Spleen (tissue), 11 donors: ENCODE data around the gene BABAM1. TPM values are rescaled to one million over a fixed set of nuclear protein-coding genes. Genes with fewer than 3 reads are reported as not detected.

Experiments used
- DNase-seq: peaks from one replicate; pipeline ENCODE4 v3.0.0-alpha.2; 2020
- H3K27ac ChIP-seq, 8 donors: fragments of 200-600 bp; sonication (generic) in 7 of 8; 1 replicate in 4 of 8; 2 replicates in 4 of 8; pipeline versions ENCODE4 v1.5.0 to v1.8.0; 2016 to 2021; ENCODE audit warnings: inconsistent platforms in 4 of 8, mild to moderate bottlenecking in 4 of 8, moderate library complexity in 1 of 8
- H3K27me3 ChIP-seq, 7 donors: fragments of 200-600 bp; sonication (generic) in 6 of 7; replicated peaks in 1 of 7; 1 replicate in 4 of 7; 2 replicates in 3 of 7; pipeline versions ENCODE4 v1.5.0 to v1.8.0; 2016 to 2021; ENCODE audit warnings: inconsistent platforms in 3 of 7, mild to moderate bottlenecking in 1 of 7
- H3K36me3 ChIP-seq, 6 donors: fragments of 200-600 bp; sonication (generic) in 5 of 6; 1 replicate in 4 of 6; 2 replicates in 2 of 6; pipeline versions ENCODE4 v1.5.0 to v1.8.0; 2016 to 2021; ENCODE audit warnings: inconsistent platforms in 2 of 6
- H3K4me1 ChIP-seq, 6 donors: fragments of 200-600 bp; sonication (generic) in 5 of 6; 1 replicate in 3 of 6; 2 replicates in 3 of 6; pipeline versions ENCODE4 v1.5.0 to v1.8.0; 2016 to 2021; ENCODE audit warnings: inconsistent platforms in 3 of 6
- H3K4me3 ChIP-seq, 8 donors: fragments of 200-600 bp; sonication (generic) in 7 of 8; 1 replicate in 4 of 8; 2 replicates in 4 of 8; pipeline versions ENCODE4 v1.5.0 to v1.8.0; 2016 to 2021; ENCODE audit warnings: inconsistent platforms in 4 of 8, mild to moderate bottlenecking in 4 of 8, moderate library complexity in 2 of 8
- H3K9me3 ChIP-seq, 8 donors: fragments of 200-600 bp; sonication (generic) in 7 of 8; 1 replicate in 4 of 8; 2 replicates in 4 of 8; pipeline versions ENCODE4 v1.5.0 to v1.8.0; 2016 to 2021; ENCODE audit warnings: inconsistent platforms in 4 of 8
- CTCF ChIP-seq, 11 experiments: fragments of 200-600 bp in 7 of 11; fragments of 450-650 bp in 4 of 11; sonication (generic) in 4 of 11; IDR thresholded peaks in 8 of 11; conservative IDR thresholded peaks in 3 of 11; 1 replicate in 7 of 11; 2 replicates in 4 of 11; pipeline versions ENCODE4 v1.4.0 to v1.8.0; 2016 to 2021; ENCODE audit warnings: antibody characterized with exemption in 11 of 11, inconsistent platforms in 4 of 11, mild to moderate bottlenecking in 1 of 11
- POLR2A ChIP-seq, 3 donors: fragments of 450-650 bp; IDR thresholded peaks; one replicate each; pipeline ENCODE4 v1.5.1; 2017; ENCODE audit warnings: antibody characterized with exemption in 3 of 3, mild to moderate bottlenecking in 1 of 3
- POLR2AphosphoS5 ChIP-seq, 3 donors: sonication (generic); formaldehyde crosslinking; IDR thresholded peaks; one replicate each; pipeline ENCODE4 v1.5.1; 2017; ENCODE audit warnings: antibody characterized with exemption in 3 of 3
- WGBS, 5 donors: extraction: QIAGEN DNeasy Blood & Tissue Kit in 3 of 5; methylation state at CpG; one replicate each; pipeline versions ENCODE4 v1.1.5 to v1.1.7; 2013 to 2018; 5-methylcytosine and 5-hydroxymethylcytosine counted together
- intact Hi-C: fragments of 100-400 bp; cut with DNase I; formaldehyde crosslinking; loops from one replicate; pipeline ENCODE4 v1.15.0; 2023; ENCODE audit warnings: low total_unique reads
- polyA plus RNA-seq, 3 donors: library from polyadenylated mRNA; stranded (reverse); fragments of 200-250 nt; gene quantifications; one replicate each; pipeline ENCODE4 v1.2.1, GENCODE V29; 2013
- total RNA-seq, 7 donors: library from RNA; depleted of rRNA in 3 of 7; stranded (reverse); fragments of >200 nt in 3 of 7; fragmentation: NEBNext Ultra II Directional in 4 of 7; extraction: Animal tissue kit (Norgen Biotek cat#: 25700) in 4 of 7; gene quantifications; one replicate each; pipeline versions ENCODE4 v1.1.0 to v1.2.1, GENCODE V29; 2016 to 2021
- donor health status: healthy with polysubstance abuse.
- donor health status: DM: no; HTN: no; CAD: no; lungs with moderate emphysema.
- donor health status: DM: no; HTN: no; CAD: no.
- donor health status: Bipolar disorder and iron deficiency.
- donor health status: healthy.
- donor health status: DM: no; HTN: no; CAD: no.
- donor health status: DM: yes; HTN: yes; CAD: no.

The BABAM1 gene
- total and polyA plus RNA-seq, 10 donors, result 61.7 to 133 (median 76.9) TPM

- peak overlapping the region in 1 of 8 donors; percentile 27 for H3K4me3 ChIP-seq
- peaks cover 0 to 8% (median 0%) of the 10 kb centered on the region in 7 donors for H3K27me3 ChIP-seq
- H3K9me3 ChIP-seq, result no peaks in the 10 kb centered on the region
- DNase-seq, result peak; percentile 85
- peaks cover 0 to 40% (median 13%) of the 10 kb centered on the region in 6 donors for H3K4me1 ChIP-seq
- TF ChIP-seq POLR2A (IDR thresholded peaks at IDR 0.05) (no peak), CTCF (IDR thresholded peaks at IDR 0.05 in 8 of 11, conservative IDR thresholded peaks at IDR 0.05 in 3 of 11) (peak in 1 of 11 experiments; percentile 14)
- no peak overlapping the region for H3K27ac ChIP-seq
- 12 to 18% (median 15%) methylated on average over 11 to 22 of the region's 22 CpGs for WGBS, 5 donors
- H3K36me3 ChIP-seq, result peaks cover 0 to 18% (median 0%) of the 10 kb centered on the region in 6 donors
- intact Hi-C loops, result no loop called here
Measured at GRCh38 chr19:17289489-17289888, 22.2 kb downstream of the BABAM1 start.

GRCh38 chr19:17292301-17293074 is 25.2 kb downstream of the BABAM1 start:
- peaks cover 0 to 10% (median 0%) of the 10 kb centered on the region in 6 donors for H3K36me3 ChIP-seq
- intact Hi-C loops, result loop anchor here (5.0 kb wide), 1 partner anchor 95 kb away; no protein-coding TSS in a partner anchor
- DNase-seq, result peak; percentile 94
- H3K4me1 ChIP-seq, result peaks cover 0 to 49% (median 16%) of the 10 kb centered on the region in 6 donors
- H3K27me3 ChIP-seq, result peaks cover 0 to 8% (median 0%) of the 10 kb centered on the region in 7 donors
- H3K9me3 ChIP-seq, result no peaks in the 10 kb centered on the region
- 0 to 7% (median 2%) methylated on average over 19 to 46 of the region's 46 CpGs for WGBS, 5 donors
- H3K4me3 ChIP-seq, result peak overlapping the region; percentile 63 to 85 (median 71)
- H3K27ac ChIP-seq, result peak overlapping the region; percentile 35 to 84 (median 76)
- TF ChIP-seq POLR2A (IDR thresholded peaks at IDR 0.05) (no peak), POLR2AphosphoS5 (IDR thresholded peaks at IDR 0.05) (peak; percentile 63 to 84 (median 78)), CTCF (IDR thresholded peaks at IDR 0.05 in 8 of 11, conservative IDR thresholded peaks at IDR 0.05 in 3 of 11) (peak; percentile 53 to 87 (median 75))

GRCh38 chr19:17293605-17294004 is 26.4 kb downstream of the BABAM1 start:
- H3K36me3 ChIP-seq, result peaks cover 0 to 19% (median 3%) of the 10 kb centered on the region in 6 donors
- 87 to 92% (median 90%) methylated on average over 14 of the region's 14 CpGs for WGBS, 5 donors
- no peak for DNase-seq
- H3K9me3 ChIP-seq, result peaks cover 0 to 8% (median 7%) of the 10 kb centered on the region in 8 donors
- H3K4me1 ChIP-seq, result peaks cover 0 to 49% (median 16%) of the 10 kb centered on the region in 6 donors
- no peak overlapping the region for H3K4me3 ChIP-seq
- H3K27ac ChIP-seq, result no peak overlapping the region
- intact Hi-C loops, result loop anchor here (5.0 kb wide), 1 partner anchor 94 kb away; no protein-coding TSS in a partner anchor
- TF ChIP-seq POLR2A (IDR thresholded peaks at IDR 0.05) (no peak), POLR2AphosphoS5 (IDR thresholded peaks at IDR 0.05) (no peak), CTCF (IDR thresholded peaks at IDR 0.05 in 8 of 11, conservative IDR thresholded peaks at IDR 0.05 in 3 of 11) (peak in 1 of 11 experiments; percentile 1)
- peaks cover 0 to 6% (median 0%) of the 10 kb centered on the region in 7 donors for H3K27me3 ChIP-seq
